ENCODE measurements around the gene SLC7A1.

- TF ChIP-seq MAX (IDR thresholded peaks at IDR 0.05) (no peak), CTCF (IDR thresholded peaks at IDR 0.05) (no peak), EHF (CRISPR knock-in tag; IDR thresholded peaks at IDR 0.05) (no peak), RAD21 (conservative IDR thresholded peaks at IDR 0.05 in 1 of 2, IDR thresholded peaks at IDR 0.05 in 1 of 2) (no peak), EP300 (IDR thresholded peaks at IDR 0.05) (no peak), POLR2A (IDR thresholded peaks at IDR 0.05; ENCODE audit: low read length) (no peak), ZC3H11A (IDR thresholded peaks at IDR 0.05) (no peak), RFX5 (IDR thresholded peaks at IDR 0.05) (no peak), PBX3 (IDR thresholded peaks at IDR 0.05) (no peak), NPAS2 (CRISPR knock-in tag; IDR thresholded peaks at IDR 0.05; ENCODE audit: borderline replicate concordance) (no peak), SREBF2 (IDR thresholded peaks at IDR 0.05) (no peak), KDM1A (IDR thresholded peaks at IDR 0.05; ENCODE audit: low read depth) (no peak), RCOR1 (IDR thresholded peaks at IDR 0.05; ENCODE audit: low read depth, low read length) (no peak), USF2 (IDR thresholded peaks at IDR 0.05) (no peak)
Measured at GRCh38 chr13:29589234-29589633, 6.3 kb downstream of the SLC7A1 start.

All from A549 (cell line).